Endodermal cell (in vitro differentiated cells): ENCODE data around the gene LRBA. TPM values are rescaled to one million over a fixed set of nuclear protein-coding genes. Genes with fewer than 3 reads are reported as not detected.

Source experiments
- DNase-seq: peaks from one replicate; pipeline ENCODE4 v3.0.0-alpha.2; 2017
- H3K27ac ChIP-seq: 2 replicates; pipeline ENCODE4 v1.5.1; 2013; ENCODE audit warnings: mild to moderate bottlenecking, low read depth, low read length, moderate library complexity
- H3K27me3 ChIP-seq: 2 replicates; pipeline ENCODE4 v1.6.1; 2013; ENCODE audit warnings: mild to moderate bottlenecking, low read length, moderate library complexity; ENCODE audit not compliant: insufficient read depth, control insufficient read depth, poor library complexity, severe bottlenecking
- H3K36me3 ChIP-seq: 2 replicates; pipeline ENCODE4 v1.7.0; 2013; ENCODE audit warnings: mild to moderate bottlenecking, low read length, moderate library complexity; ENCODE audit not compliant: control insufficient read depth, insufficient read depth
- H3K4me1 ChIP-seq: one replicate; pipeline ENCODE4 v1.7.0; 2013; ENCODE audit warnings: low read length; ENCODE audit not compliant: control insufficient read depth, insufficient read depth
- H3K4me3 ChIP-seq: 2 replicates; pipeline ENCODE4 v1.5.1; 2013; ENCODE audit warnings: mild to moderate bottlenecking, low read length, moderate library complexity
- H3K9ac ChIP-seq: 2 replicates; pipeline ENCODE4 v1.6.1; 2013; ENCODE audit warnings: mild to moderate bottlenecking, low read length, moderate library complexity; ENCODE audit not compliant: poor library complexity, severe bottlenecking; ENCODE audit errors: extremely low read depth
- H3K9me3 ChIP-seq: 2 replicates; pipeline ENCODE4 v1.6.1; 2013; ENCODE audit warnings: mild to moderate bottlenecking, low read length, moderate library complexity; ENCODE audit not compliant: control insufficient read depth
- H3K27ac Mint-ChIP-seq: 2 replicates; pipeline ENCODE4 v1.8.0; 2020; ENCODE audit warnings: mixed read lengths
- H3K27me3 Mint-ChIP-seq: 2 replicates; pipeline ENCODE4 v1.8.0; 2021; ENCODE audit warnings: mild to moderate bottlenecking, mixed read lengths; ENCODE audit not compliant: insufficient read depth
- H3K36me3 Mint-ChIP-seq: 2 replicates; pipeline ENCODE4 v1.8.0; 2020; ENCODE audit warnings: low read depth, mixed read lengths
- H3K4me1 Mint-ChIP-seq: 2 replicates; pipeline ENCODE4 v1.8.0; 2020; ENCODE audit warnings: mixed read lengths
- H3K4me3 Mint-ChIP-seq: 2 replicates; pipeline ENCODE4 v1.8.0; 2020; ENCODE audit warnings: mild to moderate bottlenecking, moderate library complexity, mixed read lengths
- H3K9me3 Mint-ChIP-seq: 2 replicates; pipeline ENCODE4 v1.8.0; 2020; ENCODE audit warnings: mild to moderate bottlenecking, mixed read lengths
- WGBS, 2 experiments: methylation state at CpG; one replicate each; pipeline versions ENCODE4 v1.1.5 to v1.1.7; 2013; ENCODE audit warnings: missing lambda C conversion rate in 2 of 2, mixed read lengths in 1 of 2; ENCODE audit not compliant: insufficient coverage in 1 of 2, insufficient read length in 1 of 2; 5-methylcytosine and 5-hydroxymethylcytosine counted together
- total RNA-seq, 2 donors: library from RNA; stranded (reverse); fragmentation: NEBNext Ultra II Directional in 1 of 2; extraction: Animal tissue kit (Norgen Biotek cat#: 25700) in 1 of 2; gene quantifications; 2 replicates in 1 of 2; 3 replicates in 1 of 2; pipeline ENCODE4 v1.2.1, GENCODE V29; 2021
- TF ChIP-seq, protein P1 (sequence below): fragments of 200-600 bp; sonication (generic); conservative IDR thresholded peaks from 2 replicates; pipeline ENCODE4 v1.5.0; 2021; ENCODE audit warnings: antibody characterized with exemption, mild to moderate bottlenecking

The LRBA gene
- total RNA-seq, 2 donors from 2014 or later = 77.3 to 95.9 TPM

- Histone ChIP-seq H3K36me3 (no peaks in the 10 kb centered on the region), H3K4me1 (no peaks in the 10 kb centered on the region), H3K9ac (no peak overlapping the region), H3K27me3 (no peaks in the 10 kb centered on the region), H3K9me3 (no peaks in the 10 kb centered on the region), H3K27ac (no peak overlapping the region), H3K4me3 (no peak overlapping the region)
- peaks cover 3% of the 10 kb centered on the region for H3K4me1 Mint-ChIP-seq
- H3K9me3 Mint-ChIP-seq = no peaks in the 10 kb centered on the region
- TF ChIP-seq, protein P1, sequence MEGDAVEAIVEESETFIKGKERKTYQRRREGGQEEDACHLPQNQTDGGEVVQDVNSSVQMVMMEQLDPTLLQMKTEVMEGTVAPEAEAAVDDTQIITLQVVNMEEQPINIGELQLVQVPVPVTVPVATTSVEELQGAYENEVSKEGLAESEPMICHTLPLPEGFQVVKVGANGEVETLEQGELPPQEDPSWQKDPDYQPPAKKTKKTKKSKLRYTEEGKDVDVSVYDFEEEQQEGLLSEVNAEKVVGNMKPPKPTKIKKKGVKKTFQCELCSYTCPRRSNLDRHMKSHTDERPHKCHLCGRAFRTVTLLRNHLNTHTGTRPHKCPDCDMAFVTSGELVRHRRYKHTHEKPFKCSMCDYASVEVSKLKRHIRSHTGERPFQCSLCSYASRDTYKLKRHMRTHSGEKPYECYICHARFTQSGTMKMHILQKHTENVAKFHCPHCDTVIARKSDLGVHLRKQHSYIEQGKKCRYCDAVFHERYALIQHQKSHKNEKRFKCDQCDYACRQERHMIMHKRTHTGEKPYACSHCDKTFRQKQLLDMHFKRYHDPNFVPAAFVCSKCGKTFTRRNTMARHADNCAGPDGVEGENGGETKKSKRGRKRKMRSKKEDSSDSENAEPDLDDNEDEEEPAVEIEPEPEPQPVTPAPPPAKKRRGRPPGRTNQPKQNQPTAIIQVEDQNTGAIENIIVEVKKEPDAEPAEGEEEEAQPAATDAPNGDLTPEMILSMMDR = no peak
- no peak for DNase-seq
- WGBS, 2 experiments = 86 to 91% methylated on average over 2 of the region's 2 CpGs
- no peak overlapping the region for H3K27ac Mint-ChIP-seq
- no peaks in the 10 kb centered on the region for H3K36me3 Mint-ChIP-seq
- no peaks in the 10 kb centered on the region for H3K27me3 Mint-ChIP-seq
- H3K4me3 Mint-ChIP-seq = no peak overlapping the region
Observed at GRCh38 chr4:151039733-151040132, 24.6 kb upstream of the LRBA start.

DNA sequence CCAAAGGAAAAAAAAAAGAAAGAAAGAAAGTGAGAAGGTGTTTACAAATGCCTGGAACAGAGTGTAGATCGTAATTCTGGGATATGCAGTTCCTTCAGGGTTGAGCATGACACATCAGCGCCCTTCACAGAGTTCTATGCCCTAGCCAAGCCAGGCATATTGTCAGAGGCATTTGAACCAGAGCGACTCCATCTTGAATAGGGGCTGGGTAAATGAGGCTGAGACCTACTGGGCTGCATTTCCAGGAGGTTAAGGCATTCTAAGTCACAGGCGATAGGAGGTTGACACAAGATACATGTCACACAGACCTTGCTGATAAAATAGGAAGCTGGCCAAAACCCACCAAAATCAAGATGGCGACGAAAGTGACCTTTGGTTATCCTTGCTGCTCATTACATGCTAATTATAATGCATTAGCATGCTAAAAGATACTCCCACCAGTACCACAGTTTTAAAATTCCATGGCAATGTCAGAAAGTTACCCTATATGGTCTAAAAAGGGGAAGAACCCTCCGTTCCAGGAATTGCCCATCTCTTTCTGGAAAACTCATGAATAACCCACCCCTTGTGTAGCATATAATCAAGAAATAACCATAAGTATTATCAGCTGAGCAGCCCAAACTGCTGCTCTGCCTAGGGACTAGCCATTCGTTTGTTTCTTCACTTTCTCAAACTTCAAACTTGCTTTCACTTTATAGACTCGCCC is 23.5 kb upstream of the LRBA start:
- no peak overlapping the region for H3K27ac ChIP-seq
- no peak overlapping the region for H3K9ac ChIP-seq
- Mint-ChIP-seq H3K36me3 (no peaks in the 10 kb centered on the region), H3K4me3 (no peak overlapping the region), H3K9me3 (no peaks in the 10 kb centered on the region), H3K4me1 (peaks cover 3% of the 10 kb centered on the region), H3K27ac (no peak overlapping the region), H3K27me3 (no peaks in the 10 kb centered on the region)
- TF ChIP-seq, protein P1 = no peak
- 83 to 94% methylated on average over 6 to 9 of the region's 9 CpGs for WGBS, 2 experiments
- H3K4me3 ChIP-seq = no peak overlapping the region
- H3K36me3 ChIP-seq = no peaks in the 10 kb centered on the region
- no peak for DNase-seq
- H3K9me3 ChIP-seq = no peaks in the 10 kb centered on the region
- H3K27me3 ChIP-seq = no peaks in the 10 kb centered on the region
- H3K4me1 ChIP-seq = no peaks in the 10 kb centered on the region

GRCh38 chr4:151035911-151036310 is 20.8 kb upstream of the LRBA start:
- no peak for DNase-seq
- Mint-ChIP-seq H3K36me3 (no peaks in the 10 kb centered on the region), H3K27me3 (no peaks in the 10 kb centered on the region), H3K9me3 (no peaks in the 10 kb centered on the region), H3K4me1 (peaks cover 3% of the 10 kb centered on the region), H3K4me3 (no peak overlapping the region), H3K27ac (no peak overlapping the region)
- Histone ChIP-seq H3K9ac (no peak overlapping the region), H3K27me3 (no peaks in the 10 kb centered on the region), H3K36me3 (no peaks in the 10 kb centered on the region), H3K27ac (no peak overlapping the region), H3K9me3 (no peaks in the 10 kb centered on the region), H3K4me1 (no peaks in the 10 kb centered on the region), H3K4me3 (no peak overlapping the region)
- whole genome bisulfite sequencing, 2 experiments = 92 to 100% methylated on average over 1 of the region's 4 CpGs
- TF ChIP-seq, protein P1 = no peak
